Keratinocyte (primary cell): ENCODE measurements around the gene CNTNAP2. TPM values are rescaled to one million over a fixed set of nuclear protein-coding genes. Genes with fewer than 3 reads are reported as not detected.

Source experiments
- DNase-seq: peaks from one replicate; pipeline ENCODE4 v3.0.0-alpha.2; 2011; ENCODE audit warnings: low read depth, missing footprints, low spot score
- FAIRE-seq: peaks from 2 replicates; lab custom pipeline; 2011; peaks lifted over from hg19 to GRCh38; lab: Jason Lieb, UNC
- H2AFZ ChIP-seq: 2 replicates; pipeline ENCODE4 v1.6.0; 2012; ENCODE audit warnings: low read length, control low read depth, inconsistent platforms; ENCODE audit not compliant: control insufficient read depth
- H3K27ac ChIP-seq: 2 replicates; pipeline ENCODE4 v1.5.1; 2011; ENCODE audit warnings: low read length; ENCODE audit not compliant: control insufficient read depth, insufficient read depth
- H3K27me3 ChIP-seq: 3 replicates; pipeline ENCODE4 v1.6.0; 2011; ENCODE audit warnings: low read length; ENCODE audit not compliant: control insufficient read depth, insufficient read depth; ENCODE audit errors: extremely low read depth
- H3K36me3 ChIP-seq, 2 experiments: 2 replicates in 1 of 2; 3 replicates in 1 of 2; pipeline ENCODE4 v1.5.1; 2011; ENCODE audit warnings: low read length in 2 of 2, mild to moderate bottlenecking in 1 of 2; ENCODE audit not compliant: control insufficient read depth in 2 of 2, insufficient read depth in 2 of 2; ENCODE audit errors: extremely low read depth in 1 of 2
- H3K4me1 ChIP-seq: 3 replicates; pipeline ENCODE4 v1.5.1; 2011; ENCODE audit warnings: low read length; ENCODE audit not compliant: control insufficient read depth, insufficient read depth; ENCODE audit errors: extremely low read depth
- H3K4me2 ChIP-seq: 3 replicates; pipeline ENCODE4 v1.6.0; 2011; ENCODE audit warnings: low read depth, low read length; ENCODE audit not compliant: control insufficient read depth, insufficient read depth; ENCODE audit errors: extremely low read depth
- H3K4me3 ChIP-seq, 3 experiments: fragments of 200-600 bp in 1 of 3; sonication (generic) in 1 of 3; 2 replicates in 2 of 3; 3 replicates in 1 of 3; pipeline ENCODE4 v1.5.1; 2011 to 2016; ENCODE audit warnings: low read length in 3 of 3, mild to moderate bottlenecking in 3 of 3, control low read depth in 2 of 3, inconsistent platforms in 1 of 3, low read depth in 1 of 3, mixed read lengths in 1 of 3, mixed run types in 1 of 3, moderate library complexity in 1 of 3; ENCODE audit not compliant: control insufficient read depth in 2 of 3, insufficient read depth in 2 of 3; ENCODE audit errors: extremely low read depth in 1 of 3
- H3K79me2 ChIP-seq: 2 replicates; pipeline ENCODE4 v1.6.0; 2012; ENCODE audit warnings: low read length; ENCODE audit not compliant: control insufficient read depth, insufficient read depth
- H3K9ac ChIP-seq: 3 replicates; pipeline ENCODE4 v1.6.0; 2011; ENCODE audit warnings: low read length; ENCODE audit not compliant: control insufficient read depth, insufficient read depth; ENCODE audit errors: extremely low read depth
- H3K9me1 ChIP-seq: 3 replicates; pipeline ENCODE4 v1.6.0; 2011; ENCODE audit warnings: low read length; ENCODE audit not compliant: control insufficient read depth, insufficient read depth; ENCODE audit errors: extremely low read depth
- H3K9me3 ChIP-seq: 2 replicates; pipeline ENCODE4 v1.5.1; 2012; ENCODE audit warnings: low read depth, low read length; ENCODE audit not compliant: control insufficient read depth
- H4K20me1 ChIP-seq: 3 replicates; pipeline ENCODE4 v1.6.0; 2011; ENCODE audit warnings: low read length; ENCODE audit not compliant: control insufficient read depth, insufficient read depth; ENCODE audit errors: extremely low read depth
- CTCF ChIP-seq, 3 experiments: IDR thresholded peaks in 1 of 3; conservative IDR thresholded peaks in 1 of 3; optimal IDR thresholded peaks in 1 of 3; 2 replicates in 2 of 3; 3 replicates in 1 of 3; pipeline versions ENCODE3 to v1.5.1; 2011; ENCODE audit warnings: low read length in 3 of 3, mild to moderate bottlenecking in 3 of 3, moderate library complexity in 2 of 3, control low read depth in 1 of 3, inconsistent platforms in 1 of 3; ENCODE audit not compliant: insufficient read depth in 2 of 3; ENCODE audit errors: extremely low read depth in 1 of 3
- EZH2 ChIP-seq: IDR thresholded peaks from one replicate; pipeline ENCODE4 v1.6.1; 2012; ENCODE audit warnings: inconsistent platforms, mild to moderate bottlenecking, low read length, moderate library complexity
- dilution Hi-C: fragments of 300-500 bp; cut with MboI; formaldehyde crosslinking; loops from one replicate; pipeline ENCODE4 v1.7.0; 2020; ENCODE audit warnings: low sequenced_read_pairs; ENCODE audit not compliant: extremely low pct_ligation_motif_present
- polyA plus RNA-seq, 5 experiments: library from polyadenylated mRNA; depleted of rRNA in 3 of 5; stranded (reverse) in 3 of 5; stranded (forward) in 1 of 5; unstranded in 1 of 5; fragments of >200 nt; gene quantifications; 1 replicate in 1 of 5; 2 replicates in 3 of 5; 3 replicates in 1 of 5; pipeline versions ENCODE4 v1.2.1 to v1.2.3, GENCODE V29; 2011 to 2012; ENCODE audit warnings: missing spikeins in 2 of 5, low read depth in 1 of 5, low replicate concordance in 1 of 5

CNTNAP2 gene
- polyA plus RNA-seq, 1 donor (not counting 4 experiments of a cell fraction or from before 2014, with no cell fraction given), result 1.4 TPM

GRCh38 chr7:147894271-147894670, 1777.7 kb downstream of the CNTNAP2 start:
- Histone ChIP-seq H3K4me1 (no peaks in the 10 kb centered on the region), H3K9me3 (peaks cover 2% of the 10 kb centered on the region), H3K27me3 (no peaks in the 10 kb centered on the region), H3K36me3 (no peaks in the 10 kb centered on the region), H3K4me3 (no peak overlapping the region), H4K20me1 (no peaks in the 10 kb centered on the region), H3K79me2 (no peaks in the 10 kb centered on the region), H2AFZ (no peak overlapping the region), H3K9me1 (no peaks in the 10 kb centered on the region), H3K9ac (no peak overlapping the region), H3K4me2 (no peak overlapping the region), H3K27ac (no peak overlapping the region)
- FAIRE-seq (no peak), DNase-seq (no peak)
- no peak for TF ChIP-seq CTCF (optimal IDR thresholded peaks at IDR 0.05 in 1 of 3, IDR thresholded peaks at IDR 0.05 in 1 of 3, conservative IDR thresholded peaks at IDR 0.05 in 1 of 3; ENCODE audit: extremely low read depth in 1 of 3, insufficient read depth in 2 of 3, low read length in 3 of 3)
- no peak for TF ChIP-seq EZH2
- dilution Hi-C loops, result no loop called here

GRCh38 chr7:147896121-147896520, 1779.5 kb downstream of the CNTNAP2 start:
- no peaks in the 10 kb centered on the region for H4K20me1 ChIP-seq
- peaks cover 2% of the 10 kb centered on the region for H3K9me3 ChIP-seq
- no peak overlapping the region for H3K4me2 ChIP-seq
- no peak overlapping the region for H2AFZ ChIP-seq
- no peak overlapping the region for H3K4me3 ChIP-seq
- H3K27me3 ChIP-seq, result no peaks in the 10 kb centered on the region
- FAIRE-seq (no peak), DNase-seq (no peak)
- H3K27ac ChIP-seq, result no peak overlapping the region
- no peaks in the 10 kb centered on the region for H3K9me1 ChIP-seq
- no peaks in the 10 kb centered on the region for H3K36me3 ChIP-seq
- H3K9ac ChIP-seq, result no peak overlapping the region
- dilution Hi-C loops, result no loop called here
- H3K79me2 ChIP-seq, result no peaks in the 10 kb centered on the region
- TF ChIP-seq EZH2 (no peak), CTCF (optimal IDR thresholded peaks at IDR 0.05 in 1 of 3, IDR thresholded peaks at IDR 0.05 in 1 of 3, conservative IDR thresholded peaks at IDR 0.05 in 1 of 3; ENCODE audit: extremely low read depth in 1 of 3, insufficient read depth in 2 of 3, low read length in 3 of 3) (no peak)
- no peaks in the 10 kb centered on the region for H3K4me1 ChIP-seq
